ENCODE measurements around the gene BICD1. TPM values are rescaled to one million over a fixed set of nuclear protein-coding genes. Genes with fewer than 3 reads are reported as not detected.

The BICD1 gene
- polyA plus RNA-seq, 2 of the 4 experiments (the other 2 are of a cell fraction), result 13.0 to 24.3 TPM

- no peak for DNase-seq (ENCODE audit: low read depth in 1 of 2, low spot score in 1 of 2)
- POLR2A ChIA-PET, result interaction anchor here (0.6 kb wide), 1 partner anchor 84 kb away, joined by 3 read pairs; no protein-coding TSS in a partner anchor
- no peaks in the 10 kb centered on the region for H3K4me1 ChIP-seq
- no peak for ATAC-seq
- CTCF ChIA-PET, result no interaction called here
- WGBS (ENCODE audit: missing lambda C conversion rate), result 74% methylated on average over 2 of the region's 2 CpGs
- TF ChIP-seq FOSL2 (IDR thresholded peaks at IDR 0.05) (no peak), FOSL2 (CRISPR knock-in tag; IDR thresholded peaks at IDR 0.05) (no peak), CHD2 (IDR thresholded peaks at IDR 0.05; ENCODE audit: low read length, partially characterized antibody) (no peak), CBX2 (IDR thresholded peaks at IDR 0.05; ENCODE audit: borderline replicate concordance, low read depth) (no peak), ATOH8 (CRISPR knock-in tag; IDR thresholded peaks at IDR 0.05; ENCODE audit: low read depth) (no peak), KDM1A (IDR thresholded peaks at IDR 0.05; ENCODE audit: low read depth) (no peak)
- no peak overlapping the region for H3K4me2 ChIP-seq
- H3K4me3 ChIP-seq, result no peak overlapping the region
- peaks cover 14% of the 10 kb centered on the region for H3K9me3 ChIP-seq
- no peak overlapping the region for H3K27ac ChIP-seq
- no peak for FAIRE-seq
Observed at GRCh38 chr12:32197421-32197820, 90.8 kb downstream of the BICD1 start.

GRCh38 chr12:32198555-32198954 is 91.9 kb downstream of the BICD1 start:
- no peak for TF ChIP-seq ZNF302 (CRISPR knock-in tag; IDR thresholded peaks at IDR 0.05)
- no peak for TF ChIP-seq ZFP36 (IDR thresholded peaks at IDR 0.05; ENCODE audit: borderline replicate concordance, partially characterized antibody)
- TF ChIP-seq HMGXB4 (CRISPR knock-in tag; IDR thresholded peaks at IDR 0.05; ENCODE audit: borderline replicate concordance), result no peak
- TF ChIP-seq CHD2 (IDR thresholded peaks at IDR 0.05; ENCODE audit: low read length, partially characterized antibody), result no peak
- no peak for TF ChIP-seq MYC (IDR thresholded peaks at IDR 0.05; ENCODE audit: borderline replicate concordance, low read length)
- no peak for TF ChIP-seq ATOH8 (CRISPR knock-in tag; IDR thresholded peaks at IDR 0.05; ENCODE audit: low read depth)
- TF ChIP-seq, protein P1, sequence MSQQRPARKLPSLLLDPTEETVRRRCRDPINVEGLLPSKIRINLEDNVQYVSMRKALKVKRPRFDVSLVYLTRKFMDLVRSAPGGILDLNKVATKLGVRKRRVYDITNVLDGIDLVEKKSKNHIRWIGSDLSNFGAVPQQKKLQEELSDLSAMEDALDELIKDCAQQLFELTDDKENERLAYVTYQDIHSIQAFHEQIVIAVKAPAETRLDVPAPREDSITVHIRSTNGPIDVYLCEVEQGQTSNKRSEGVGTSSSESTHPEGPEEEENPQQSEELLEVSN (IDR thresholded peaks at IDR 0.05; ENCODE audit: borderline replicate concordance, low read depth), result no peak
- TF ChIP-seq ZSCAN20 (CRISPR knock-in tag; IDR thresholded peaks at IDR 0.05), result no peak
- no peak for TF ChIP-seq MAFK (IDR thresholded peaks at IDR 0.05; ENCODE audit: partially characterized antibody)
- no peak for TF ChIP-seq JUNB (IDR thresholded peaks at IDR 0.05)
- CTCF ChIA-PET, result no interaction called here
- POLR2A ChIA-PET, result no interaction called here
- 47% methylated on average over 2 of the region's 2 CpGs for WGBS (ENCODE audit: missing lambda C conversion rate)
- no peak for DNase-seq (ENCODE audit: low read depth in 1 of 2, low spot score in 1 of 2)
- H3K4me3 ChIP-seq, result no peak overlapping the region
- H3K27ac ChIP-seq, result no peak overlapping the region
- ATAC-seq, result no peak
- no peaks in the 10 kb centered on the region for H3K4me1 ChIP-seq
- H3K4me2 ChIP-seq, result no peak overlapping the region
- H3K9me3 ChIP-seq, result peaks cover 14% of the 10 kb centered on the region
- no peak for FAIRE-seq

DNA sequence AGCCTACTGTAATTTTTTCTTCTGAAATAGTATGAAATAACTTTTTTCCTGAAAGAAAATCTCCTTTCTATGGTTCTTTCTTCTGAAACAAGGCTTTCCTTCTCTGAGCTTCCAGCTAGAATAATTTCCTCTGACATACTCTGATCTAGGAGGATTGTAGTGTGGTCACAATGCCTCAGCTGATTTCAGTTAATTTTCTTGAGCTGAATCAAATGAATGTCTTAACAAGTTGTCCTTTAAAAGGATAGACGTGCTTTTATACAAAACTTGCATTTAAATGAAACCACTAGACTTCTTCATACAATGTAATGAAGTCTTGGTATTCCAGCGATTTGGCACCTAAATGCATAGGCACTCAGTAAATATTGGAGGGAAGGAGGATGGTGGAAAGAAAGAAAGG is 94.4 kb downstream of the BICD1 start:
- WGBS (ENCODE audit: missing lambda C conversion rate), result 91% methylated on average over 2 of the region's 2 CpGs
- Histone ChIP-seq H3K4me2 (no peak overlapping the region), H3K9me3 (no peaks in the 10 kb centered on the region), H3K4me3 (no peak overlapping the region), H3K27ac (no peak overlapping the region), H3K4me1 (no peaks in the 10 kb centered on the region)
- POLR2A ChIA-PET, result no interaction called here
- TF ChIP-seq EHMT2 (IDR thresholded peaks at IDR 0.05; ENCODE audit: low read depth), result no peak
- TF ChIP-seq EHF (CRISPR knock-in tag; IDR thresholded peaks at IDR 0.05), result no peak
- TF ChIP-seq ATOH8 (CRISPR knock-in tag; IDR thresholded peaks at IDR 0.05; ENCODE audit: low read depth), result no peak
- no peak for TF ChIP-seq ZSCAN20 (CRISPR knock-in tag; IDR thresholded peaks at IDR 0.05)
- no peak for TF ChIP-seq CBX2 (IDR thresholded peaks at IDR 0.05; ENCODE audit: borderline replicate concordance, low read depth)
- no peak for TF ChIP-seq BHLHE40 (IDR thresholded peaks at IDR 0.05; ENCODE audit: low read depth, low read length)
- no peak for TF ChIP-seq HDAC2 (IDR thresholded peaks at IDR 0.05)
- no peak for TF ChIP-seq TP53 (CRISPR knock-in tag; IDR thresholded peaks at IDR 0.05)
- TF ChIP-seq CHD4 (IDR thresholded peaks at IDR 0.05; ENCODE audit: borderline replicate concordance), result no peak
- no peak for TF ChIP-seq ZC3H11A (IDR thresholded peaks at IDR 0.05)
- no peak for TF ChIP-seq PHF8 (IDR thresholded peaks at IDR 0.05; ENCODE audit: borderline replicate concordance, low read depth)
- FAIRE-seq (no peak), ATAC-seq (no peak), DNase-seq (ENCODE audit: low read depth in 1 of 2, low spot score in 1 of 2) (no peak)
- CTCF ChIA-PET, result no interaction called here
